Mesenchymal stem cell (in vitro differentiated cells and primary cell): ENCODE measurements around the gene METTL2A.
"Not testable (repeated sequence)": the region's sequence is repeated elsewhere in the genome, so short reads cannot be mapped to it uniquely, and the experiment has no call there.

Experiments used
- DNase-seq: peaks from one replicate; pipeline ENCODE4 v3.0.0-alpha.2; 2013
- H2AFZ ChIP-seq: one replicate; pipeline ENCODE4 v1.6.1; 2013; ENCODE audit warnings: low read depth, mild to moderate bottlenecking, control low read depth, inconsistent platforms, low read length, moderate library complexity
- H2AK5ac ChIP-seq: 2 replicates; pipeline ENCODE4 v1.6.1; 2013; ENCODE audit warnings: low read length, moderate library complexity, mild to moderate bottlenecking, inconsistent platforms; ENCODE audit not compliant: severe bottlenecking
- H2BK120ac ChIP-seq: one replicate; pipeline ENCODE4 v1.6.1; 2013; ENCODE audit warnings: low read depth, mild to moderate bottlenecking, inconsistent platforms, low read length, moderate library complexity
- H2BK12ac ChIP-seq, 2 experiments: one replicate each; pipeline ENCODE4 v1.6.1; 2013; ENCODE audit warnings: inconsistent platforms in 2 of 2, low read length in 2 of 2, mild to moderate bottlenecking in 2 of 2, moderate library complexity in 2 of 2, control low read depth in 1 of 2
- H2BK15ac ChIP-seq: one replicate; pipeline ENCODE4 v1.6.1; 2013; ENCODE audit warnings: mild to moderate bottlenecking, low read depth, inconsistent platforms; ENCODE audit not compliant: poor library complexity, severe bottlenecking
- H2BK5ac ChIP-seq: 2 replicates; pipeline ENCODE4 v1.6.1; 2013; ENCODE audit warnings: low read depth, mild to moderate bottlenecking, low read length, control low read depth, inconsistent platforms; ENCODE audit not compliant: poor library complexity, severe bottlenecking
- H3K14ac ChIP-seq, 2 experiments: one replicate each; pipeline ENCODE4 v1.6.1; 2013; ENCODE audit warnings: inconsistent platforms in 2 of 2, low read length in 2 of 2, control low read depth in 1 of 2, mild to moderate bottlenecking in 1 of 2, moderate library complexity in 1 of 2
- H3K18ac ChIP-seq, 2 experiments: one replicate each; pipeline ENCODE4 v1.6.1; 2013; ENCODE audit warnings: inconsistent platforms in 2 of 2, low read length in 2 of 2, control low read depth in 1 of 2, low read depth in 1 of 2, mild to moderate bottlenecking in 1 of 2
- H3K23ac ChIP-seq, 2 experiments: one replicate each; pipeline ENCODE4 v1.6.1; 2013; ENCODE audit warnings: inconsistent platforms in 2 of 2, low read length in 2 of 2, mild to moderate bottlenecking in 2 of 2, moderate library complexity in 2 of 2, control low read depth in 1 of 2
- H3K27ac ChIP-seq: 2 replicates; pipeline ENCODE4 v1.5.1; 2013; ENCODE audit warnings: mild to moderate bottlenecking, moderate library complexity, low read length, control low read depth, inconsistent platforms; ENCODE audit not compliant: poor library complexity, severe bottlenecking
- H3K27me3 ChIP-seq, 2 experiments: 2 replicates each; pipeline versions ENCODE4 v1.6.1 to v1.7.0; 2013; ENCODE audit warnings: low read length in 2 of 2, mild to moderate bottlenecking in 2 of 2, moderate library complexity in 2 of 2, control low read depth in 1 of 2, inconsistent platforms in 1 of 2; ENCODE audit not compliant: control insufficient read depth in 1 of 2, insufficient read depth in 1 of 2
- H3K36me3 ChIP-seq, 2 experiments: 2 replicates each; pipeline versions ENCODE4 v1.6.1 to v1.7.0; 2013; ENCODE audit warnings: low read length in 2 of 2, control low read depth in 1 of 2, inconsistent platforms in 1 of 2, low read depth in 1 of 2, mild to moderate bottlenecking in 1 of 2; ENCODE audit not compliant: insufficient read depth in 2 of 2, control insufficient read depth in 1 of 2
- H3K4ac ChIP-seq, 2 experiments: one replicate each; pipeline ENCODE4 v1.6.1; 2013; ENCODE audit warnings: inconsistent platforms in 2 of 2, low read length in 2 of 2, mild to moderate bottlenecking in 2 of 2, moderate library complexity in 2 of 2, control low read depth in 1 of 2, low read depth in 1 of 2
- H3K4me1 ChIP-seq: 2 replicates; pipeline ENCODE4 v1.6.1; 2013; ENCODE audit warnings: low read depth, low read length, control low read depth; ENCODE audit not compliant: control insufficient read depth, insufficient read depth
- H3K4me2 ChIP-seq: 2 replicates; pipeline ENCODE4 v1.6.1; 2013; ENCODE audit warnings: low read length, mild to moderate bottlenecking, inconsistent platforms; ENCODE audit not compliant: poor library complexity, severe bottlenecking
- H3K4me3 ChIP-seq, 2 experiments: 2 replicates each; pipeline versions ENCODE4 v1.5.1 to v1.7.0; 2013; ENCODE audit warnings: low read length in 2 of 2, mild to moderate bottlenecking in 2 of 2, control low read depth in 1 of 2, low read depth in 1 of 2; ENCODE audit not compliant: insufficient read depth in 1 of 2
- H3K79me1 ChIP-seq: replicated peaks from 2 replicates; pipeline ENCODE4 v1.6.1; 2013; ENCODE audit warnings: mild to moderate bottlenecking, control low read depth, low read length, inconsistent platforms; ENCODE audit not compliant: poor library complexity, severe bottlenecking
- H3K9ac ChIP-seq: 2 replicates; pipeline ENCODE4 v1.7.0; 2013; ENCODE audit warnings: mild to moderate bottlenecking, low read length, moderate library complexity
- H3K9me3 ChIP-seq: 2 replicates; pipeline ENCODE4 v1.7.0; 2013; ENCODE audit warnings: mild to moderate bottlenecking, low read length; ENCODE audit not compliant: control insufficient read depth
- H4K8ac ChIP-seq: one replicate; pipeline ENCODE4 v1.6.1; 2013; ENCODE audit warnings: inconsistent platforms, mild to moderate bottlenecking, low read length, moderate library complexity
- H4K91ac ChIP-seq: one replicate; pipeline ENCODE4 v1.6.1; 2013; ENCODE audit warnings: mild to moderate bottlenecking, low read length, inconsistent platforms
- WGBS: methylation state at CpG from one replicate; pipeline ENCODE4 v1.1.7; 2013; ENCODE audit warnings: mixed read lengths; 5-methylcytosine and 5-hydroxymethylcytosine counted together

The METTL2A gene

DNA sequence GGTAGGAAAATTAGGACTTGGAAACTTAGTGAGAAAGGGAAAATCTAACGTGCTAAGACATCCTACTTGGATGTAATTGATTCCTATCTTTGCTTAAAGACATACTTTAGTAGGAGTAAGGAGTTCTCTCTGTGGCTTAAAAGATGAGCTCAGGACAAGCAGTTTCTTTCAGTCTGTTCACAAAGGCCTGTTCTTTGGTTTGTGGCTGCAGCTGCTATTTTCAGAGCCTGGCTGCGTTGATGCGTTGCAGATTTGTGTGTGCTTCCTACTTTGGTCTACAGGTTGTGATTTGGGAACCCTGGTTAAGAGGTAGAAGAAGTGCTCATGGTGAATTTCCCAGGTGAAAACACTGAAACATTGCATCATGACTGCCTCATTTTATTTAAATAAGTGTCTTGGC is 30.4 kb downstream of the METTL2A start:
- H2BK12ac ChIP-seq, H3K4me1 ChIP-seq, H3K4me3 ChIP-seq, H3K79me1 ChIP-seq, H3K4ac ChIP-seq, H3K23ac ChIP-seq, H4K91ac ChIP-seq, H3K36me3 ChIP-seq, H3K18ac ChIP-seq, H2AK5ac ChIP-seq, H2BK5ac ChIP-seq, H3K14ac ChIP-seq, DNase-seq, H2AFZ ChIP-seq, H3K9me3 ChIP-seq, H3K4me2 ChIP-seq, H2BK120ac ChIP-seq, H3K27ac ChIP-seq, H3K9ac ChIP-seq, H2BK15ac ChIP-seq, H3K27me3 ChIP-seq, H4K8ac ChIP-seq: not testable (repeated sequence)
- WGBS: no CpG with 5 or more reads among the region's 3 CpGs

DNA sequence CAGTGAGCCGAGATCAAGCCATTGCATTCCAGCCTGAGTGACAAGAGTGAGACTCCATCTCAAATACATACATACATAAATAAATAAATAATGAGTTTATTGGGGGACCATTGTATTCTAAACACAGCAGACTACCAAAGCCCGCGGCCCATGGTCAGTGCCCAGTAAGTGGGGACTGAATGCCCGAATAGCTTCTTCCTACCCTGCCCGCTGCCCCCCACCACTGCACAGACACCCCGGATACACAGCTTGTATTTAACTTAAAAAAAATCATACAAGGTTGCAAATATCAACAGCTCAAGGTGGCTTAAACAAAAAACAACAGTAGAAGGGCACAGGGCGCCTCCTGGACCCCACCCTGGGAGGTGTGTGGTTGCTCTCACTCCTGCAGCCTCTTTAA is 32.3 kb downstream of the METTL2A start:
- no peak overlapping the region for H2AK5ac ChIP-seq
- no peaks in the 10 kb centered on the region for H3K27me3 ChIP-seq
- no peaks in the 10 kb centered on the region for H3K9me3 ChIP-seq
- 94% methylated on average over 6 of the region's 7 CpGs for WGBS
- no peak overlapping the region for H3K4me3 ChIP-seq
- DNase-seq: no peak
- H2BK120ac ChIP-seq: no peak overlapping the region
- no peak overlapping the region for H3K14ac ChIP-seq
- no peak overlapping the region for H2BK12ac ChIP-seq
- H3K4me2 ChIP-seq: no peak overlapping the region
- no peak overlapping the region for H3K9ac ChIP-seq
- no peak overlapping the region for H3K23ac ChIP-seq
- no peak overlapping the region for H3K27ac ChIP-seq
- H3K18ac ChIP-seq: no peak overlapping the region
- H2BK5ac ChIP-seq: no peak overlapping the region
- H3K36me3 ChIP-seq: no peaks in the 10 kb centered on the region
- no peaks in the 10 kb centered on the region for H3K4me1 ChIP-seq
- H4K8ac ChIP-seq: no peak overlapping the region
- H3K4ac ChIP-seq: no peak overlapping the region
- H2AFZ ChIP-seq: no peak overlapping the region
- no peaks in the 10 kb centered on the region for H3K79me1 ChIP-seq
- H4K91ac ChIP-seq: no peak overlapping the region
- H2BK15ac ChIP-seq: no peak overlapping the region

DNA sequence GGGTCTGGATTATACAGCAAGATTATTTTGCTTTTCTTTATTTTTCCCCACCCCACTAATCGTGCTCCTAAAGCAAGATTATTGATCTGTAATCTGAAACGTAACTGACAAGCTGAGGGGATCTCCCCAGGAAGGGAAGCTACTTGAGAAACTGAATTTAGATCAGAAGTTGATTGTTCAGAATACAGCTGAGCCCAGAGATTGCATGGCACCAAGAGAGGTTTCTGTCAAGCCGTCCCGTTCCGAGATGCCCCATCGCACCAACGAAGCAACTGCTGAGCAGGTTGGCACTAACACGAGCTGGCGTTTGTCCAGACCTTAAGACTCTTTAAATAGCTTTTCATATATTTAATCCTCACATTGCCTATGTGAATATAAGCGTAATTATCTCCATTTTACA is 34.8 kb downstream of the METTL2A start:
- H2BK15ac ChIP-seq, H3K23ac ChIP-seq, H3K4me1 ChIP-seq, H2BK120ac ChIP-seq, H3K4me3 ChIP-seq, H2BK5ac ChIP-seq, H3K4ac ChIP-seq, H2BK12ac ChIP-seq, H3K14ac ChIP-seq, H2AK5ac ChIP-seq, H4K91ac ChIP-seq, H3K9me3 ChIP-seq, H3K36me3 ChIP-seq, H3K4me2 ChIP-seq, H2AFZ ChIP-seq, H4K8ac ChIP-seq, H3K79me1 ChIP-seq, H3K18ac ChIP-seq, H3K9ac ChIP-seq, H3K27me3 ChIP-seq, H3K27ac ChIP-seq, DNase-seq: not testable (repeated sequence)
- WGBS: 95% methylated on average over 6 of the region's 10 CpGs

GRCh38 chr17:62464422-62464821 is 40.7 kb downstream of the METTL2A start:
- H3K4me2 ChIP-seq, H3K36me3 ChIP-seq, H3K4me1 ChIP-seq, H3K9ac ChIP-seq, H4K8ac ChIP-seq, H3K14ac ChIP-seq, H2BK15ac ChIP-seq, H3K27ac ChIP-seq, H2BK120ac ChIP-seq, H2BK12ac ChIP-seq, H3K79me1 ChIP-seq, H2AFZ ChIP-seq, H3K9me3 ChIP-seq, H2BK5ac ChIP-seq, H3K4me3 ChIP-seq, H4K91ac ChIP-seq, H3K23ac ChIP-seq, DNase-seq, H3K18ac ChIP-seq, H3K4ac ChIP-seq, H2AK5ac ChIP-seq: not testable (repeated sequence)
- 94% methylated on average over 3 of the region's 3 CpGs for WGBS
- H3K27me3 ChIP-seq: peaks cover 0 to 10% of the 10 kb centered on the region in 2 experiments
